GM18873 (cell line): Measurements from ENCODE around the gene TXNL1.
"Not testable (repeated sequence)": the region's sequence is repeated elsewhere in the genome, so short reads cannot be mapped to it uniquely, and the experiment has no call there.

Experiments used
- ATAC-seq: cut with Tn5 transposase; IDR thresholded peaks from one replicate; pipeline ENCODE4 v1.9.1; 2021; ENCODE audit warnings: mild to moderate bottlenecking, moderate library complexity, moderate number of reproducible peaks; ENCODE audit not compliant: unreplicated experiment, low FRiP score

Gene TXNL1

DNA sequence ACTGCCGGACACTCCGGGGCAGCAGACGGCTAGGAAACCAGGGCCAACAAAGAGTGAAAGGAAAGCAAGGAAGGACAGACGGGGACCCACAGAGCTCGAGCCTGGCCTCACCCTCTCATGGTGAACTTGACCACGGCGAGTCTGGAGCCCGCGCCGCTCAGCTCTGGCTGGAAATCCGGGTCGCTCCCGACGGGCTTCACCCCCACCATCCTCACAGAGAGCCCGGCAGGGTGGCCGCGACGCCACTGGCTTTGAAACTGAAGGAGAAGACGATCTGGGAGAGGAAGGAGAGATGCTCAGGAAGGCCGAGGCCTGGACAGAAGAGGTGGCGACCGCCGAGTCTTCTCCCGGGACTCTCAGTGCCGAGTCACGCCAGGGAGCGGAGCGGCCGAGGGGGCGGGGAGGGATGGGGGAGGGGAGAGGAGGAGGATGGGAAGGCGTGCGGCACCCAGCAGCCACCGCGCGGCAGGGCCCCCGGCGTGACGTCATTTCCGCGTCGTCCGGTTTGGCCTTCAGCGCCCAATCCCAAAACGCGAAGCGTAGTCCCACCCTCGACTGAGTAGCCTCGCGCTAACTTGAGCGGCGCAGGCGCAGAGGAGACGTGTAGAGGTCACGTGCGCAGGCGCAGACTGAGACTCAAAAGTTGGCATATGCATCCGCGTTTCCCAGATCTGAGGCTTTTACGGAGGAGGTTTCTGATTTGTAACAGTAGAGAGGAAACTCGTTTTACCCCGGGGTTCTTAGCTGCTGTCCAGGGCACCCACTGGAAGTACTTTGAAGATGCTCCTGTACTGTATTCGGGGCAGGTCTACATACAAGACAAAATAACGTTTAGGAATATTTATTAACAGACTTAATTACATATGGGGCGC lies at the start of gene TXNL1:
Gene TXNL1 (minus strand): TSS at position 361 of the 872 bp plus-strand sequence. CDS start 152 bp downstream, at position 209.
- ATAC-seq = peak; percentile 92

DNA sequence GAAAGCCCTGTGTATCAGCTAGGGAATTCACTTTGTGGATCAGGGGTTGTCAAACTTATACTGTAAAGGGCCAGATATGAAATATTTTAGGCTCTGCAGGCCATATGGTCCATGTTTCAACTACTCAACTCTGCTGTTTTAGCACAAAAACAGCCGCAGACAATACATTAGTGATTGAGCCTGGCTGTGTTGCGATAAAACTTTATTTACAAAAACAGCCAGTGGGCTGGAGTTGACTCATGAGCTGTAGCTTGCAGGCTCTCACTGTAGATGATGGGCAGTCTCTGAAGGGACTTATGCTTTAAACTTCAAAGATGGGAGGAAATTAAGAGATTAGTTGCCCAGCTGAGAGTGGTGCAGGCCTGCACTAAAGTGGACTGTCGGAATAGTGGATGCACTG lies 45.9 kb upstream of the TXNL1 start:
- ATAC-seq = no peak

DNA sequence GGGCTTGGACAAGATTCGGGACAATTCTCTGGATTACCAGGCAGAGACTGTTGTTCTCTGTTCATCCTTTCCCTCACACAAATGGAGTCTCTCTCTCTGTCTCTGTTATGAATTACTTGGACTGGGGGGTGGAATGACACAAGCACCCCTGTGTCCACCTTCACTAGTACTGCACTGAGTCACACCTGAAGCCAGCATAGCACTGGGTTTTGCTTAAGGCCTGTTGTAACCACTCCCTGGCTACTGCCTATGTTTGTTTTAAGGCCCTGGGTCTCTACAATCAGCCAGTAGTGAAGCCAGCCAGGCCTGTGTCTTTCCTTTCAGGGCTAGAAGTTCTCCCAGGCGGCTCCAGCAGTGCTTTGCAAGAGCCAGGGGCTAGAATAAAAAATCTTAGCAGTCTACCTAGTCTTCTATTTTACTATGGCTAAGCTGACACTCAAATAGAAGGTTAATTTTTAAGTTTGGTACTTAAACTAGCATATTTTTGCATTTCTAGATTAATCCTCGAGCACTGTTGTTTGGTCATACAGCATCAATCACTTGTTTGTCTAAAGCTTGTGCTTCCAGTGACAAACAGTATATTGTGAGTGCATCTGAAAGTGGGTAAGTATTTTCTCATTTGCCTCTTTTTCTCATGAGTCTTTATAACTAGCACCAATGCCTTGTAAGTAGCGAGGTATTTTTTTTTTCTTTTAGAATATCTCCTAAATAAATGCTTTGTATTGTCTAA lies 40.6 kb upstream of the TXNL1 start:
- ATAC-seq = no peak

DNA sequence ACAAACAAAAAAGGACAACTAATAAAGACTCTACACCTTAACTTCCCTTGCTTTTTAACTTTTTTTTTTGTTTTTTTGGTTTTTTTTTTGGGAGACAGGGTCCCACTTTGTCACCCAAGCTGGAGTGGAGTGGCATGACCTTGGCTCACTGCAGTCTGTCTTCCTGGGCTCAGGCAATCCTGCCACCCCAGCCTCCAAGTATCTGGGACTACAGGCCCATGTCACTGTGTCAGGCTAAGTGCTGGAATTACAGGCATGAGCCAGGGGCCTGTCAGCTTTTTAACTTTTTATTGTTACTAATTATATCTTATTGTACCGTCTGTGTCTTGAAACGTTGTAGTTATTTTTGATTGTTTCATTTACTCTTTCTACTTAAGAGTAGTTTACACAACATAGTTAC lies 38.2 kb upstream of the TXNL1 start:
- ATAC-seq = no peak

DNA sequence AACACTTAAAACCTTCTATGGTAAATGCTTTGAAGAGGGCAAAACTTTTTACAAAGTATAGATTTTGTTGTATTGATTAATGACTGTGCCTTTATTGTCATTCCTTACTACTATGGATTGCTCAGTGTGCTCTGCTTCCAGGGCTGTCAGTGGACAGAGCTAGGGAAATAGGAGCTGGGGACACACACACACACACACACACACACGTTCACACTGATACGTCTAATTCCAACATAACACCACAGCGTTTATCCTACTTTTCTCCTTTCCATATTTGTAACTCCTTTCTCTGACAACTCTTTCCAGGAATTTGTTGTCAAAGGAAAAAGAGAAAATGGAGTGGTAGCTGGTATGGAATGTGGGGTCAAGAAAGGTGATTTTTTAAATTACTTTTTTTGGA lies 34.6 kb upstream of the TXNL1 start:
- no peak for ATAC-seq

DNA sequence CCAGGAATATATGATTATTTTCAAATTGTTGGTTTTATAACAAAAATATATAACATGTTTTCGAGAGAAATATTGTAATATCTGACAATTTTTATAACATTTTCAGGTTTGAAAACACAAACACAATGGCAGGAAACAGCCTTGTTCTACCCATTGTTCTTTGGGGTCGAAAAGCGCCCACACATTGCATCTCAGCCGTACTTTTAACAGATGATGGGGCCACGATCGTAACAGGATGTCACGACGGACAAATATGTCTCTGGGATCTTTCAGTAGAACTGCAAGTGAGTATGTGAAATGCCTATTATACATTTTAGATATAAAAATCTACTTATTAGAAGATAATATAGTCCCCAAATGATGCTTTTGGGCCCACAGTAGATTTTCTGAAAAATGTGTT lies 34.0 kb upstream of the TXNL1 start:
- no peak for ATAC-seq

DNA sequence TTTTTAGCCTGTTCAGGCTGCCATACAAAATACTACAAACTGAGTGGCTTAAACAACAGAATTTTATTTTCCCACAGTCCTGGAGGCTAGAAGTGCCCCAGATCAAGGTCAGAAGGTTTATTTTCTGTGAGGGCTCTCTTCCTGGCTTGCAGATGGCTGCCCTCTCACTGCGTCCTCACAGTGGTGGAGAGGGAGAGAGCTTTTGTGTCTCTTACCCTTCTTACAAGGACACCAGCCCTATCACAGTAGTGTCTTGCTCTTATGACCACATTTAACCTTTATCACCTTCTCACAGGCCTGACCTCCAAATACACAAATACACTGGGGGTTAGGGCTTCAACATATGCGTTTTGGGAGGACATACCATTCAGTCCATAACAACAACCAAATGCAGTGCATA lies 24.5 kb upstream of the TXNL1 start:
- no peak for ATAC-seq

DNA sequence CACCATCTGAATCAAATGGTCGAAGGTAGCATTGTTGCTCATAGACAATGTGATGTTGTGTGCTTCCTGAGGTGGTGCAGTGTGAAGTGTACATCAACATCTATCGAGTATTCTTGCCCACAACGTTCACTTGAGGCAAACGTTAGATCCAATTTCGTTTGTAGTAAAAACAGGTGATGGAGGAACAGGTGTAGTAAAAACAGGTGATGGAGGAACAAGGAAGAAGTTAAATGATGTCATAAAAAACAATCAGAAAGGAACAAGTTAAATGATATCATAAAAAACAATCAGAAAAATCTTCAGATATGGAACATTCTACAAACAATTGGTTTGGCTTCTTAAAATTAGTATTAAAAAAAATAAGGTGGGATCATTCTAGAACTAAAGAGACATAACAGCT lies 24.1 kb upstream of the TXNL1 start:
- ATAC-seq = no peak

DNA sequence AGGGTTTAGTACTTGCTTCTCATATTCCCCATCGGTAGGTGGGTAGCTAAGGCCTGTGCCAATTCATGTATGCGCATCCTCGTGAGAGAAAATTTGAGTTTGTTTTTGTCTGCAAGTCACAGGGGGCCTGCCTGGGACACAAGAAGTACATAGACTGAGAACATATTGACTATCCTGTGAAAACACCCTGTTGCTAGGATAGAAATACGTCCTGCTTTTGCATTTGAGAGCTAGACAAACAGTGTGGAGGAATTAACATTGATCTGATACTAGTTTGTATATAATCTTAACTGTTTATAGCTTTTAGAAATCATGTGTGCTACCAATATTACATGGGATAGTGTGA lies 23.6 kb upstream of the TXNL1 start:
- ATAC-seq = no peak

DNA sequence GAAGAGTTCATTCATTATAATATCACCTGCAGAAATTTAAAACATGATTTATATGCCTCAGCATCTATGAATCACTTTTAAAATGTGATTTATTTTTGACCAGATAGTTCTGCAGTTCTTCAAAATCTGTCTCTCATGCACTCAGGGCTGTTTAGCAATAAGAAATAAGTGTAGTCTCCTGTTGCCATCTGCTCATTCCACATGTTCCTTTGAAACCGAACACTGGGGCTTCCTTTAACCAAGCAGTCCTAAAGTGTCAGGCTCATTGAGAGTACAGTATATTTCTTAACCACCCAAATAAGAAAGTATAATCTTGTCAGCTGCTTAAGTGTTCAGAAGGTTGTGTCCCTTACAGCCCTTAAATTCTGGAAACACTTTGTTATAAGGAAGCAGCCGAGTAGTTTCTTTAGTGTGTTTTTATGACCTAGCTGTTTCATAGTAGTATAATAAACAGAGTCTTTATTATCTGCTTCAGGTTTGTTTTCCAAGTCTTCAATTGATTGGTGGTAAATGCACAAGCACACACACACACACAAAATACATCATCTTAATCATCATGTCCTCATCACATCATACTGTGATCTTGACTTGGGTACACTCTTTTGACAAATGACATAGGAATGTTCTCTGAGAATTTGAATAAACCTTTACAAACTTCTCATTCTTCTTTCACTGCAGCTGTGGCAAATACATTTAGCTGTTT lies 23.1 kb upstream of the TXNL1 start:
- no peak for ATAC-seq

DNA sequence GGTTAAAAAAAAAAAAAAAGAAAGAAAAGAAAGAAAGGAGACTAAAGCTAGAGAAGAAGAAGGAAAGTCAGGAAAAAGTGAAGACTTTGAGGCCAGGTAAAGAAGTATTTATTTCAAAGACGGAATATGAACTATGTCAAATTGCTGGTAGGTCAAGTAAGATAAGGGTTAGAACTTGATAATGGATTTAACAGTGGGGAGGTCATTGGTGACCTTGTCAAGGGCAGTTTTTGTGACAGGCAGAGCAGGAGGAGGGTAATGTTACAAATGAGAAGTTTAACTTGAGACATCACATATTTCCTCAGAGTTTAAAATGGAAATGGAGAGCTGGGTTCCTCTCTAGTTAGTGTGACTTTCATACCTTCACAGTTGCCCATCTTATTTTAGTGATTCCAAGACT lies 22.3 kb upstream of the TXNL1 start:
- no peak for ATAC-seq

DNA sequence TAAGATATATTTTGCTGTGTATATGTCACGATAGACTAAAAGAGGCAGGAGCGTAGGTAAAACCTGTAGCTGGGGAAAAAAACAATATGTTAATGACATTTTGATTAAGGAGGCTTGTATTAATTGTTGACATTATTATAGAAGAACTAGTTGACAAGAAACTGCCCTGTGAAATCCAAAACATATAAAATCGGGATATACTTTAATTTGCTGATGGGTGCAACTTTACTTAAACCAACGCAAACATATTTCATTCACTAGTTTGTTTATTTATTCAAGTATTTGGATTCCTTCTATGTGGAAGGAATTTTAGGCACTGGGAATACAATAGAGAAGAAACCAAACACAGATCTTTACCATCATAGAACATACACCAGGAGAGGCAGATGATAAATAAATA lies 20.7 kb upstream of the TXNL1 start:
- no peak for ATAC-seq

DNA sequence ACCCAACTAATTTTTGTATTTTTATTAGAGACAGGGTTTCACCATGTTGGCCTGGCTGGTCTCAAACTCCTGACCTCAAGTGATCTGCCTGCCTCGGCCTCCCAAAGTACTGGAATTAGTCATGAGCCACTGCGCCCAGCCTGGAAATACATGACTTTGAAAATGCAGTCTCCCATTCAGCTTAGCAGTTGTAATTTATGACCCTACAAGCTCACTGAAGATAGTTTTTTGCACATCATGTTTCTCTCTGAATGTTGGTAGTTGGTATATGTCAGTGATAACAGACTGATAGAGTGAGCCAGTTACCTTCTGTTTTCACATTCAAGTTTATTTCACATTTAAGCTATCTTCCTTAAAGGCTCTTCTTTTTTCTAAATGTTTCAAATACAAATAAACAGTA lies 19.9 kb upstream of the TXNL1 start:
- no peak for ATAC-seq

DNA sequence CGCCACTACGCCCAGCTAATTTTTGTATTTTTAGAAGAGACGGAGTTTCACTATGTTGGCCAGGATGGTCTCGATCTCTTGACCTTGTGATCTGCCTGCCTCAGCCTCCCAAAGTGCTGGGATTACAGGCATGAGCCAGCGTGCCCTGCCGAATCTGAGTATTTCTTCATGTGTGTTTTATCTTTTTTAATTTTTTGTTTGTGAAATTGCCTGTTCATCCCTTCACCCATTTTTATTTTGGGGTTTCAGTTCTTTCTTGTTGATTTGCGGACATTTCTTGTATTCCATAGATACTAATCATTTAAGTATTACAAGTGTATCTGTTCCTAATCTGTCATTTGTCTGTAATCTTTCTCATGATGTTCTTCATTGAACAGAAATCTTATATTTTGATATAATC lies 15.9 kb upstream of the TXNL1 start:
- ATAC-seq = not testable (repeated sequence)

DNA sequence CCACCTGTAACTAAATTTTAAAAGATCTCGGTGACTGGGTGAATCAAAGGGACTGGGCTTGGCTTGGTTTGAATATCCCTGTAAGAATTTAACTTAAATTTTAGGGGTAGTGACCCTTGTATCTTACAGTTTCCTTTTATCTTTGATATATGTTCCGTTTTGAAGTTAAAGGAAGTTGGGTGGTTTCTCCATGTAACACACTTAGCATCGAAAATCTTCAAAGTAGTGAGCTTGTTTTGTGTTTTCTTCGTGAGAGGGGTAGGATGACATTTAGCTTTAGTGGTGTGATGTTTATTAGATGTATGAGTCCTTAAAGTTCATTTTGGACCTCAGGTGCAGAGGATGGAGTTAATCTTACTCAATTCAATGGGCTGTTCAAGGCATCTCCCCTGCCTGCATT lies 14.4 kb upstream of the TXNL1 start:
- ATAC-seq = no peak

DNA sequence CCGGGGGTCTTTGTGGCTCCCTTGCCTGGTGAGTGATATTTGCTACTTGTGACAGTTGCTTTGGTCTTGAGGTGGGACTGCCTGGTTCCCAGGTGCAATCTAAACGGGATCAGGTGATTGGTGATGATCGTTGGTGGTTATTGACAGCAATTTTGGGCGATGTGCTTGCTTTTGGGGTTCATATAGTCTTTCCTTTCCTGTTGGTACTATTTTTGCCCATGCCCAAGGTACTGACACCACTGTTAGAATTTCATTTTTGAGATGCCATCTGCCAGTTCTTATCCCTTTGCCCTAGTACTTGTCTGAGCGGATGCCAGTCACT lies 13.3 kb upstream of the TXNL1 start:
- ATAC-seq = no peak

DNA sequence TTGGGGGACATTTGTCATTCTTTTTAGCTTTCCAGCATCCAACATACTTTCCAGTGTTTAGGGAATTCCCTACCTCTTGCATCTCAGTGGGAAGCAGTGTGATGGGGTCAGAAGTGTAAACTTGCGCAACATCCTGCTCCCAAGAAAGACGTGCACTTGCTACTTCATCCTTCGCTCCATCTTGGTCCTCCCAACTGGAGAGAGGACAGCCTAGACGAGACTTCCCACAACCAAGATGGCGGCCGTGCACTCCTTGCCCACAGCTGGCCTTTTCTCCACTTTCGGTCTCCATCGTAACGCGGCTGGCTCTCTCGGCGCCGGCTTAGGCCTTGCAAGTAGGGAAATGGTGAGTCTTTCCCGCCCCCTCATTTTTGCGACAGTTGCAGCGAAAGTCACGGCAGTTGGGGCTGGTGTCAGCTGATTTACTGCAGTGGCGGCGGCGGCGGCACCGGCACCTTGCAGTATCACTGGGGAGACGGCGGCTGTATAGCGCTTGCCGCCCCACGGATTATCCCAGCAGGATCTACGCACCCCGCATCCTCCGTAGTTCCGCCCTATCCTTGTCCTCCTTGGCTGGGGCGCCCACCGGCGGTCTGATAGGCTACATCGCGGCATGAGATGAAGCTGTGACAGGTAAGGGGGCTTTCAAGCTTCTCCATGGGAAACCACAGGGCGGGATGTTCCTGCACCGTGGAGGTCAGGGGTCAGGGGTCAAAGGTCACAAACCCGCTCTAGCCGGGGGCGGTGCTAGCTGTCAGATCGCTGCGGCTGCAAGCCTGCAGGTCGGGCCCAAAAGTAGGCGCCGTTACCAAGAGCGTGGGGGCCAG lies 12.8 kb upstream of the TXNL1 start, which contains the start of gene WDR7:
Gene WDR7 (plus strand): TSS at position 416 of the 827 bp plus-strand sequence. CDS start 21,157 bp downstream, outside the sequence.
- ATAC-seq = peak; percentile 95

DNA sequence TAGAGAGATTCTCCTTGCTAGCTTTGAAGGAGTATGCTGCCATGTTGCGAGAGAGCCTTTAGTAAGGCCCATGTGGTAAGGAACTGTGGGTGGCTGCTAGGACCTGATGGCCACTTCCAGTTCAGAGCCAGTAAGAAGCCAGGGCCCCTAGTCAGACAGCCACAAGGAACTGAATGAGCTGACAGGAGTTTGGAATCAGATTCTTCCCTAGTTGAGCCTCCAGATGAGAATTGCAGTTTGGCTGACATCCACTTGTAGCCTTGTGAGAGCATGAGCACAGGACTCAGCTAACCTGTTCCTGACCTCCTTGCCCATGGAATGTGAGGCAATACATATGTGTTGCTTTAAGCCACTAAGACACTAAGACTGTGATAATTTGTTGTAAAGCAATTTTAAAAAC lies 11.6 kb upstream of the TXNL1 start:
- no peak for ATAC-seq

DNA sequence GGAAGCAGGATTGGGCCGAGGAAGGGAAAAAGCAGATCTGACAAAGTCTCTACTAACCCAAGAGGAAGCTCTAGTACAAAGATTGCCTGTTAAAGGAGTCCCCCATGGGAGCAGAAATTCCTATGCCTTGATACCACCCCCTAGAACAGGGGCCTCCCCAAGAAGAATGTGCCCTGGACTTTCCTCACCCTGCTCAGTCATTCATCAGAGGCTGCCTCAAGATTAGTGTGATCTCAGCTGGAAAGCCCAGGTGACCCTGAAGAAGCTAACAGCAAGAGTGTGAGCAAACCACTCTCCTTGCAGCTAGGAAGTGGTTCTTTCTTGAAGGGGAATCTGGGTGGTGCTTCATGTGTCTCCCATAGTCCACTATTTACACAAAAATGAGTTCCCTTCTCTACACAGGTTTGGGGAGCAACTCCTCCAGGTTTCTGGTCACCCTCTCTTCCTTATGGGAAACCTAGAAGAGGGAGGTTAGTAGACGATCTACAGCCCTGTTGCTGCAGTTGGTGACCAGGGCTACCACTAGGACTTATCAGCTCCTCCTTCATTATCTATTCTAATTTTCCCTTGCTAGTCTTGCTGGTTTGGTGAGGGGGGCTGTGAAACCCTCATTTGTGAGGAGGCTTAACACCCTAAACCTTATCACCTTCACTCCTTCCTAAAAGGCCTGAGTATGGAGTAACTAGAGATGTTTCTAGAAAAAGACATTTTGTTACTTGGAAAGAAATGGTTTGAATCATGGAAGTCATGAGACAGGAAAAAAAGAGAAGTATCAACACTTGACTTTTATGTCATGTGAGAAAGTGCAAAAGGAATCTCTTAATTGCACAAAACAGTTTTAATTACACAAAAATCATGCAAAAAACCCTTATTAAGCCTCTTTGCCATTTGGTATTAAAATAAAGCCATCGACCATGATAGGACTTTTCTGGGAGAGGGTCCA lies 9.8 kb upstream of the TXNL1 start:
- ATAC-seq = no peak
